WERI-Rb-1 (cell line): ENCODE measurements around the gene NLRP7.

ENCODE experiments used
- DNase-seq: peaks from one replicate; pipeline ENCODE4 v3.0.0-alpha.2; 2020
- H3K27ac ChIP-seq: fragments of 250-450 bp; sonication (Bioruptor Pico); 2 replicates; pipeline ENCODE4 v1.5.1; 2020; ENCODE audit warnings: mild to moderate bottlenecking, moderate library complexity
- H3K27me3 ChIP-seq: fragments of 250-450 bp; sonication (Bioruptor Pico); 2 replicates; pipeline ENCODE4 v1.5.1; 2021; ENCODE audit warnings: mild to moderate bottlenecking, low read depth, moderate library complexity; ENCODE audit not compliant: insufficient read depth, severe bottlenecking
- H3K36me3 ChIP-seq: fragments of 250-450 bp; sonication (Bioruptor Pico); 2 replicates; pipeline ENCODE4 v1.5.1; 2020; ENCODE audit warnings: mild to moderate bottlenecking, moderate library complexity
- H3K4me3 ChIP-seq: 2 replicates; pipeline ENCODE4 v1.5.1; 2011; ENCODE audit warnings: low read depth, mild to moderate bottlenecking, control low read depth, low read length
- H3K9me3 ChIP-seq: fragments of 250-450 bp; sonication (Bioruptor Pico); 2 replicates; pipeline ENCODE4 v1.5.1; 2021; ENCODE audit warnings: mild to moderate bottlenecking, moderate library complexity; ENCODE audit not compliant: severe bottlenecking
- TF ChIP-seq, protein P1 (sequence below): IDR thresholded peaks from 2 replicates; pipeline ENCODE4 v1.5.1; 2011; ENCODE audit warnings: low read depth, mild to moderate bottlenecking, control low read depth, inconsistent platforms, low read length

Gene NLRP7

GRCh38 chr19:54938906-54939305 is 8.4 kb downstream of the NLRP7 start:
- TF ChIP-seq, protein P1, sequence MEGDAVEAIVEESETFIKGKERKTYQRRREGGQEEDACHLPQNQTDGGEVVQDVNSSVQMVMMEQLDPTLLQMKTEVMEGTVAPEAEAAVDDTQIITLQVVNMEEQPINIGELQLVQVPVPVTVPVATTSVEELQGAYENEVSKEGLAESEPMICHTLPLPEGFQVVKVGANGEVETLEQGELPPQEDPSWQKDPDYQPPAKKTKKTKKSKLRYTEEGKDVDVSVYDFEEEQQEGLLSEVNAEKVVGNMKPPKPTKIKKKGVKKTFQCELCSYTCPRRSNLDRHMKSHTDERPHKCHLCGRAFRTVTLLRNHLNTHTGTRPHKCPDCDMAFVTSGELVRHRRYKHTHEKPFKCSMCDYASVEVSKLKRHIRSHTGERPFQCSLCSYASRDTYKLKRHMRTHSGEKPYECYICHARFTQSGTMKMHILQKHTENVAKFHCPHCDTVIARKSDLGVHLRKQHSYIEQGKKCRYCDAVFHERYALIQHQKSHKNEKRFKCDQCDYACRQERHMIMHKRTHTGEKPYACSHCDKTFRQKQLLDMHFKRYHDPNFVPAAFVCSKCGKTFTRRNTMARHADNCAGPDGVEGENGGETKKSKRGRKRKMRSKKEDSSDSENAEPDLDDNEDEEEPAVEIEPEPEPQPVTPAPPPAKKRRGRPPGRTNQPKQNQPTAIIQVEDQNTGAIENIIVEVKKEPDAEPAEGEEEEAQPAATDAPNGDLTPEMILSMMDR: no peak
- H3K36me3 ChIP-seq: no peaks in the 10 kb centered on the region
- no peak overlapping the region for H3K27ac ChIP-seq
- no peak for DNase-seq
- H3K27me3 ChIP-seq: peaks cover 42% of the 10 kb centered on the region
- H3K4me3 ChIP-seq: no peak overlapping the region
- H3K9me3 ChIP-seq: peaks cover 2% of the 10 kb centered on the region

DNA sequence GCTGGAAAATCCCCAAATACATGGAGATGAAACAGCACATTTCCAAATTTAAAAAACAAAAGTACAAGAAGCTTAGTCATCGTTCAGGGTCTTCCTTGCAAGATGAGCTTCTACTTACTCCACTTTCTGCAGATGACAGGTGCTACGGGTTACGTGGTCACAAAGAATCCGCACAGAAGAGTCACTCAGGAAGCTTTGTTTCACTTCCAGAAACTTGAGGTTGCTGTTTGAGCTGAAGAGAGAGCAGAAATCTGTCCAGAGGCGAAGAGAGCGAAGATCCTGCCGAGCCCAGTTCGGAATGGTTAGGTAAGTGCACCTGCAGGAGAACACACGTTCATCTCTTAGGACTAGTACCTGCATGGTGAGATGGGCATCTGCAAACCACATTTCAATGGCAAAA is 9.4 kb downstream of the NLRP7 start:
- no peak overlapping the region for H3K27ac ChIP-seq
- H3K27me3 ChIP-seq: peaks cover 48% of the 10 kb centered on the region
- DNase-seq: no peak

GRCh38 chr19:54928299-54928698 is 19.0 kb downstream of the NLRP7 start:
- H3K4me3 ChIP-seq: no peak overlapping the region
- TF ChIP-seq, protein P1: no peak
- H3K27me3 ChIP-seq: peaks cover 52% of the 10 kb centered on the region
- no peak overlapping the region for H3K27ac ChIP-seq
- no peak for DNase-seq
- peaks cover 16% of the 10 kb centered on the region for H3K9me3 ChIP-seq
- H3K36me3 ChIP-seq: no peaks in the 10 kb centered on the region

More for the DNA sequence above, 9.4 kb downstream of the NLRP7 start:
- peaks cover 2% of the 10 kb centered on the region for H3K9me3 ChIP-seq
- H3K4me3 ChIP-seq: no peak overlapping the region
- TF ChIP-seq, protein P1: no peak
- H3K36me3 ChIP-seq: no peaks in the 10 kb centered on the region

- TF ChIP-seq, protein P1: no peak
- H3K9me3 ChIP-seq: peaks cover 8% of the 10 kb centered on the region
- no peaks in the 10 kb centered on the region for H3K36me3 ChIP-seq
- H3K4me3 ChIP-seq: no peak overlapping the region
- H3K27me3 ChIP-seq: peaks cover 57% of the 10 kb centered on the region
- H3K27ac ChIP-seq: no peak overlapping the region
- no peak for DNase-seq
Observed at GRCh38 chr19:54923276-54923675, 24.1 kb downstream of the NLRP7 start.

DNA sequence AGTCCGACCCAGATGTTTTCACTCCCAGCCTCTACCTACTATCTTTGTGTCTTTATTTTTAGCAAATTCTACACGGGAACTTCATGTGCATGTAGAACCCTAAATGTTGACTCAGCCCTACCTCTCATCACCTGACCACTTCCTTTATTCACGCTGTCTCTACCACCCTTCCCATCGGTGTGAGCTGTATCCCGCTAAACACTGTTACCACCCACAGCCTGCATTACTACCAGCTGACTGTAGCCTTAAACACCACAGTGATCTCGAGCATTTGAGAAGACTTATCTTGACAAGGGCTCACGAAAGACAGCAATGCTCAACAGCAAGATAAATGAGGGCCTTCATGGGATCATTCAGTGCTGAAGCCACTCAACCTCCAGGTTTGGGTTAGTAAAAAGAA is 26.2 kb downstream of the NLRP7 start:
- H3K27me3 ChIP-seq: peaks cover 62% of the 10 kb centered on the region
- H3K4me3 ChIP-seq: no peak overlapping the region
- no peaks in the 10 kb centered on the region for H3K9me3 ChIP-seq
- DNase-seq: no peak
- H3K36me3 ChIP-seq: no peaks in the 10 kb centered on the region
- no peak overlapping the region for H3K27ac ChIP-seq
- TF ChIP-seq, protein P1: no peak
